Endodermal cell (in vitro differentiated cells): ENCODE data around the gene CDC45. TPM values are rescaled to one million over a fixed set of nuclear protein-coding genes. Genes with fewer than 3 reads are reported as not detected.

ENCODE experiments used
- DNase-seq: peaks from one replicate; pipeline ENCODE4 v3.0.0-alpha.2; 2017
- H3K27ac ChIP-seq: 2 replicates; pipeline ENCODE4 v1.5.1; 2013; ENCODE audit warnings: mild to moderate bottlenecking, low read depth, low read length, moderate library complexity
- H3K27me3 ChIP-seq: 2 replicates; pipeline ENCODE4 v1.6.1; 2013; ENCODE audit warnings: mild to moderate bottlenecking, low read length, moderate library complexity; ENCODE audit not compliant: insufficient read depth, control insufficient read depth, poor library complexity, severe bottlenecking
- H3K36me3 ChIP-seq: 2 replicates; pipeline ENCODE4 v1.7.0; 2013; ENCODE audit warnings: mild to moderate bottlenecking, low read length, moderate library complexity; ENCODE audit not compliant: control insufficient read depth, insufficient read depth
- H3K4me1 ChIP-seq: one replicate; pipeline ENCODE4 v1.7.0; 2013; ENCODE audit warnings: low read length; ENCODE audit not compliant: control insufficient read depth, insufficient read depth
- H3K4me3 ChIP-seq: 2 replicates; pipeline ENCODE4 v1.5.1; 2013; ENCODE audit warnings: mild to moderate bottlenecking, low read length, moderate library complexity
- H3K9ac ChIP-seq: 2 replicates; pipeline ENCODE4 v1.6.1; 2013; ENCODE audit warnings: mild to moderate bottlenecking, low read length, moderate library complexity; ENCODE audit not compliant: poor library complexity, severe bottlenecking; ENCODE audit errors: extremely low read depth
- H3K9me3 ChIP-seq: 2 replicates; pipeline ENCODE4 v1.6.1; 2013; ENCODE audit warnings: mild to moderate bottlenecking, low read length, moderate library complexity; ENCODE audit not compliant: control insufficient read depth
- H3K27ac Mint-ChIP-seq: 2 replicates; pipeline ENCODE4 v1.8.0; 2020; ENCODE audit warnings: mixed read lengths
- H3K27me3 Mint-ChIP-seq: 2 replicates; pipeline ENCODE4 v1.8.0; 2021; ENCODE audit warnings: mild to moderate bottlenecking, mixed read lengths; ENCODE audit not compliant: insufficient read depth
- H3K36me3 Mint-ChIP-seq: 2 replicates; pipeline ENCODE4 v1.8.0; 2020; ENCODE audit warnings: low read depth, mixed read lengths
- H3K4me1 Mint-ChIP-seq: 2 replicates; pipeline ENCODE4 v1.8.0; 2020; ENCODE audit warnings: mixed read lengths
- H3K4me3 Mint-ChIP-seq: 2 replicates; pipeline ENCODE4 v1.8.0; 2020; ENCODE audit warnings: mild to moderate bottlenecking, moderate library complexity, mixed read lengths
- H3K9me3 Mint-ChIP-seq: 2 replicates; pipeline ENCODE4 v1.8.0; 2020; ENCODE audit warnings: mild to moderate bottlenecking, mixed read lengths
- WGBS, 2 experiments: methylation state at CpG; one replicate each; pipeline versions ENCODE4 v1.1.5 to v1.1.7; 2013; ENCODE audit warnings: missing lambda C conversion rate in 2 of 2, mixed read lengths in 1 of 2; ENCODE audit not compliant: insufficient coverage in 1 of 2, insufficient read length in 1 of 2; 5-methylcytosine and 5-hydroxymethylcytosine counted together
- total RNA-seq, 2 donors: library from RNA; stranded (reverse); fragmentation: NEBNext Ultra II Directional in 1 of 2; extraction: Animal tissue kit (Norgen Biotek cat#: 25700) in 1 of 2; gene quantifications; 2 replicates in 1 of 2; 3 replicates in 1 of 2; pipeline ENCODE4 v1.2.1, GENCODE V29; 2021
- TF ChIP-seq, protein P1 (sequence below): fragments of 200-600 bp; sonication (generic); conservative IDR thresholded peaks from 2 replicates; pipeline ENCODE4 v1.5.0; 2021; ENCODE audit warnings: antibody characterized with exemption, mild to moderate bottlenecking

CDC45 gene
- total RNA-seq, 2 donors from 2014 or later = 30.3 to 31.2 TPM

DNA sequence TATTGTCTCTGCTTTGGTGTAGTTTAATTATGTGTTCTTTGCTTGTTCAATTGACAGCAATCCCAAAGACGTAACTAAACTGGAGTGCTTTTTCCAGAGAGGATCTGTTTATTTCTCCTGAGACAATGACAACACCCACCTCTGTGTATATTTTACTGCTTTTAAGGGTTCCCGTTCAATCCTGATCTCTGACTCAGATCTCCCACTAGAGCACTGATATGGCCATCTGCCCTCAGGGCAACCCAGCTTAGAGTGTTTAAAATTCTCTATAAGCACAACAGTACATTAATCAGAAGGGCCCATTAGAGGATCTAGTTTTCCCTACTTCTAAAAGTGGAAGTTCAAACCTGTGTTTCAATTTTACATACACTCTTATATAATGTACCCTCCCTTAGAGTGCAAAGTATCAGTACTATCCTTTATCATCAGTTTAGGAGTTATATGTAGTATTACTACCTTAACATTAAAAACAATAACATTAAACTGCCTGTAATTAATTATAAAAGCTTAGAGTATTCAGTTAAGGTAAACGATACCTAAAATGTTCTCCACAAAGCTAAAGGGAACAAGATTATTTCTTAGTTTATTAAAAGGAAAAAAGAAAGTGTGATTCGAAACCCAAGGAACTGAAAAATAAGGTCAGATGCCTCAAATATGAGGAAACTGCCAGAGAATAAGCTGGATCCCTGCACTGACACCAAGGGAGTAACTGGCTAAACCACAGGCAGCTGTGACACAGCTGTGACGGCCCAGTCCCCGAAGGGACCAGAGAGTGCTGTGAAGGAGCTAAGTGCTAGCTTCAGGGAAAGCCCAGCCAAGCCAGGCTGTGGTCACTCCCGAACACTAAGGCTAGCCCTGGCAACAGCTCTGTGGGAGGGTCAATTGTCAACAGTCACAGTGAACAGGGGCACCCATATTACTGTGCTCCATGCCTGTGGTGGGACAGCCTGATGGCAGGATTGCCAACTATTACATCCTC, 15.9 kb upstream of the CDC45 start:
- WGBS, 2 experiments = 85 to 88% methylated on average over 6 to 7 of the region's 7 CpGs
- no peaks in the 10 kb centered on the region for H3K27me3 Mint-ChIP-seq
- no peak overlapping the region for H3K27ac Mint-ChIP-seq
- H3K27ac ChIP-seq = no peak overlapping the region
- no peaks in the 10 kb centered on the region for H3K9me3 Mint-ChIP-seq
- DNase-seq = no peak
- no peak overlapping the region for H3K4me3 ChIP-seq
- H3K9me3 ChIP-seq = no peaks in the 10 kb centered on the region
- H3K4me1 ChIP-seq = no peaks in the 10 kb centered on the region
- no peaks in the 10 kb centered on the region for H3K4me1 Mint-ChIP-seq
- no peaks in the 10 kb centered on the region for H3K27me3 ChIP-seq
- H3K9ac ChIP-seq = no peak overlapping the region
- peaks cover 94% of the 10 kb centered on the region for H3K36me3 ChIP-seq
- TF ChIP-seq, protein P1, sequence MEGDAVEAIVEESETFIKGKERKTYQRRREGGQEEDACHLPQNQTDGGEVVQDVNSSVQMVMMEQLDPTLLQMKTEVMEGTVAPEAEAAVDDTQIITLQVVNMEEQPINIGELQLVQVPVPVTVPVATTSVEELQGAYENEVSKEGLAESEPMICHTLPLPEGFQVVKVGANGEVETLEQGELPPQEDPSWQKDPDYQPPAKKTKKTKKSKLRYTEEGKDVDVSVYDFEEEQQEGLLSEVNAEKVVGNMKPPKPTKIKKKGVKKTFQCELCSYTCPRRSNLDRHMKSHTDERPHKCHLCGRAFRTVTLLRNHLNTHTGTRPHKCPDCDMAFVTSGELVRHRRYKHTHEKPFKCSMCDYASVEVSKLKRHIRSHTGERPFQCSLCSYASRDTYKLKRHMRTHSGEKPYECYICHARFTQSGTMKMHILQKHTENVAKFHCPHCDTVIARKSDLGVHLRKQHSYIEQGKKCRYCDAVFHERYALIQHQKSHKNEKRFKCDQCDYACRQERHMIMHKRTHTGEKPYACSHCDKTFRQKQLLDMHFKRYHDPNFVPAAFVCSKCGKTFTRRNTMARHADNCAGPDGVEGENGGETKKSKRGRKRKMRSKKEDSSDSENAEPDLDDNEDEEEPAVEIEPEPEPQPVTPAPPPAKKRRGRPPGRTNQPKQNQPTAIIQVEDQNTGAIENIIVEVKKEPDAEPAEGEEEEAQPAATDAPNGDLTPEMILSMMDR = no peak
- no peak overlapping the region for H3K4me3 Mint-ChIP-seq
- peaks cover 68% of the 10 kb centered on the region for H3K36me3 Mint-ChIP-seq

- Mint-ChIP-seq H3K27me3 (no peaks in the 10 kb centered on the region), H3K36me3 (peaks cover 68% of the 10 kb centered on the region), H3K4me3 (no peak overlapping the region), H3K27ac (no peak overlapping the region), H3K9me3 (no peaks in the 10 kb centered on the region), H3K4me1 (no peaks in the 10 kb centered on the region)
- Histone ChIP-seq H3K4me1 (no peaks in the 10 kb centered on the region), H3K4me3 (no peak overlapping the region), H3K27ac (no peak overlapping the region), H3K9me3 (no peaks in the 10 kb centered on the region), H3K9ac (no peak overlapping the region), H3K36me3 (peaks cover 97% of the 10 kb centered on the region), H3K27me3 (no peaks in the 10 kb centered on the region)
- WGBS, 2 experiments = 92 to 100% methylated on average over 1 of the region's 1 CpG
- TF ChIP-seq, protein P1 = no peak
- no peak for DNase-seq
These were observed 15.2 kb upstream of the CDC45 start for GRCh38 chr22:19464546-19464945.

GRCh38 chr22:19464975-19465374, 14.7 kb upstream of the CDC45 start:
- Mint-ChIP-seq H3K4me1 (no peaks in the 10 kb centered on the region), H3K27ac (no peak overlapping the region)

More at GRCh38 chr22:19464975-19465374, 14.7 kb upstream of the CDC45 start:
- Histone ChIP-seq H3K9me3 (no peaks in the 10 kb centered on the region), H3K36me3 (peaks cover 97% of the 10 kb centered on the region), H3K27me3 (no peaks in the 10 kb centered on the region), H3K27ac (no peak overlapping the region), H3K9ac (no peak overlapping the region), H3K4me1 (no peaks in the 10 kb centered on the region), H3K4me3 (no peak overlapping the region)
- no peaks in the 10 kb centered on the region for H3K27me3 Mint-ChIP-seq
- 94 to 96% methylated on average over 3 to 4 of the region's 4 CpGs for WGBS, 2 experiments
- H3K36me3 Mint-ChIP-seq = peaks cover 68% of the 10 kb centered on the region
- H3K4me3 Mint-ChIP-seq = no peak overlapping the region
- TF ChIP-seq, protein P1 = no peak
- no peaks in the 10 kb centered on the region for H3K9me3 Mint-ChIP-seq
- DNase-seq = no peak
